HUES6 (cell line): Measurements from ENCODE around the gene PPT1.

Experiments
- H3K27ac ChIP-seq: 2 replicates; pipeline ENCODE4 v1.7.0; 2013; ENCODE audit warnings: low read depth, mild to moderate bottlenecking, low read length, inconsistent platforms
- H3K27me3 ChIP-seq: 2 replicates; pipeline ENCODE4 v1.6.1; 2013; ENCODE audit warnings: low read length; ENCODE audit not compliant: control insufficient read depth, insufficient read depth
- H3K36me3 ChIP-seq: 2 replicates; pipeline ENCODE4 v1.6.1; 2013; ENCODE audit warnings: low read length; ENCODE audit not compliant: control insufficient read depth, insufficient read depth
- H3K4me1 ChIP-seq: 2 replicates; pipeline ENCODE4 v1.6.1; 2013; ENCODE audit warnings: low read length; ENCODE audit not compliant: control insufficient read depth, insufficient read depth
- H3K4me3 ChIP-seq: 2 replicates; pipeline ENCODE4 v1.5.1; 2013; ENCODE audit warnings: low read depth, low read length
- H3K9ac ChIP-seq: one replicate; pipeline ENCODE4 v1.6.1; 2013; ENCODE audit warnings: mild to moderate bottlenecking, low read length
- H3K9me3 ChIP-seq: 2 replicates; pipeline ENCODE4 v1.6.1; 2013; ENCODE audit warnings: low read depth, low read length; ENCODE audit not compliant: control insufficient read depth, insufficient read depth

The PPT1 gene

GRCh38 chr1:40050863-40051262 is 46.2 kb downstream of the PPT1 start:
- no peak overlapping the region for H3K9ac ChIP-seq
- no peaks in the 10 kb centered on the region for H3K4me1 ChIP-seq
- no peak overlapping the region for H3K4me3 ChIP-seq
- H3K36me3 ChIP-seq, result peaks cover 25% of the 10 kb centered on the region
- no peak overlapping the region for H3K27ac ChIP-seq
- no peaks in the 10 kb centered on the region for H3K9me3 ChIP-seq
- no peaks in the 10 kb centered on the region for H3K27me3 ChIP-seq

GRCh38 chr1:40049725-40050124 is 47.3 kb downstream of the PPT1 start:
- H3K4me3 ChIP-seq, result no peak overlapping the region
- H3K27ac ChIP-seq, result no peak overlapping the region
- H3K4me1 ChIP-seq, result no peaks in the 10 kb centered on the region
- no peak overlapping the region for H3K9ac ChIP-seq
- no peaks in the 10 kb centered on the region for H3K9me3 ChIP-seq
- H3K36me3 ChIP-seq, result peaks cover 26% of the 10 kb centered on the region
- no peaks in the 10 kb centered on the region for H3K27me3 ChIP-seq

- no peak overlapping the region for H3K27ac ChIP-seq
- H3K9ac ChIP-seq, result no peak overlapping the region
- H3K27me3 ChIP-seq, result no peaks in the 10 kb centered on the region
- no peaks in the 10 kb centered on the region for H3K9me3 ChIP-seq
- H3K4me3 ChIP-seq, result no peak overlapping the region
- H3K4me1 ChIP-seq, result no peaks in the 10 kb centered on the region
- peaks cover 32% of the 10 kb centered on the region for H3K36me3 ChIP-seq
These were observed 49.3 kb downstream of the PPT1 start for GRCh38 chr1:40047769-40048168.

- Histone ChIP-seq H3K9me3 (no peaks in the 10 kb centered on the region), H3K9ac (no peak overlapping the region), H3K4me3 (no peak overlapping the region), H3K27ac (no peak overlapping the region), H3K36me3 (peaks cover 37% of the 10 kb centered on the region), H3K27me3 (no peaks in the 10 kb centered on the region), H3K4me1 (peaks cover under 1% of the 10 kb centered on the region; the same call in 1 of the 2 replicates)
These were observed 49.8 kb downstream of the PPT1 start for GRCh38 chr1:40047276-40047675.

- Histone ChIP-seq H3K27ac (no peak overlapping the region), H3K9ac (no peak overlapping the region), H3K27me3 (no peaks in the 10 kb centered on the region), H3K9me3 (no peaks in the 10 kb centered on the region), H3K4me3 (no peak overlapping the region), H3K36me3 (peaks cover 35% of the 10 kb centered on the region), H3K4me1 (peaks cover 6% of the 10 kb centered on the region; the same call in 1 of the 2 replicates)
These were observed 51.3 kb downstream of the PPT1 start for GRCh38 chr1:40045766-40046165.

- no peaks in the 10 kb centered on the region for H3K9me3 ChIP-seq
- peaks cover 31% of the 10 kb centered on the region for H3K36me3 ChIP-seq
- H3K4me3 ChIP-seq, result no peak overlapping the region
- H3K27me3 ChIP-seq, result no peaks in the 10 kb centered on the region
- peaks cover 6% of the 10 kb centered on the region; the same call in 1 of the 2 replicates for H3K4me1 ChIP-seq
- no peak overlapping the region for H3K27ac ChIP-seq
- H3K9ac ChIP-seq, result no peak overlapping the region
These were observed 51.9 kb downstream of the PPT1 start for GRCh38 chr1:40045182-40045581.

GRCh38 chr1:40044110-40044509 is 52.9 kb downstream of the PPT1 start:
- no peak overlapping the region for H3K9ac ChIP-seq
- no peaks in the 10 kb centered on the region for H3K27me3 ChIP-seq
- H3K27ac ChIP-seq, result no peak overlapping the region
- no peaks in the 10 kb centered on the region for H3K9me3 ChIP-seq
- H3K4me1 ChIP-seq, result peaks cover 9% of the 10 kb centered on the region; the same call in 1 of the 2 replicates
- H3K36me3 ChIP-seq, result peaks cover 23% of the 10 kb centered on the region
- no peak overlapping the region for H3K4me3 ChIP-seq

GRCh38 chr1:40042341-40042740 is 54.7 kb downstream of the PPT1 start:
- peaks cover 12% of the 10 kb centered on the region; the same call in 1 of the 2 replicates for H3K4me1 ChIP-seq
- no peak overlapping the region for H3K9ac ChIP-seq
- no peaks in the 10 kb centered on the region for H3K9me3 ChIP-seq
- H3K36me3 ChIP-seq, result peaks cover 21% of the 10 kb centered on the region
- H3K4me3 ChIP-seq, result peak overlapping the region; percentile 18; the same call in 1 of the 2 replicates
- H3K27me3 ChIP-seq, result no peaks in the 10 kb centered on the region
- no peak overlapping the region for H3K27ac ChIP-seq

GRCh38 chr1:40041466-40041838 is 55.6 kb downstream of the PPT1 start:
- Histone ChIP-seq H3K27me3 (no peaks in the 10 kb centered on the region), H3K36me3 (peaks cover 20% of the 10 kb centered on the region), H3K4me3 (peak overlapping the region; percentile 98), H3K27ac (peak overlapping the region; percentile 85; the same call in 1 of the 2 replicates), H3K9ac (peak overlapping the region; percentile 99), H3K9me3 (no peaks in the 10 kb centered on the region), H3K4me1 (peaks cover 12% of the 10 kb centered on the region; the same call in 1 of the 2 replicates)

GRCh38 chr1:40040511-40041465 is 56.3 kb downstream of the PPT1 start, which contains the start of gene CAP1:
TSS of gene CAP1 (plus strand) at chr1:40040729. CDS start at chr1:40059347, 18,618 bp downstream.
- Histone ChIP-seq H3K27ac (peak within 1 kb of the TSS; percentile 98), H3K9me3 (no peaks in the 10 kb centered on the region), H3K4me1 (peaks cover 12% of the 10 kb centered on the region; the same call in 1 of the 2 replicates), H3K36me3 (peaks cover 18% of the 10 kb centered on the region), H3K4me3 (peak within 1 kb of the TSS; percentile 98), H3K9ac (peak within 1 kb of the TSS; percentile 100), H3K27me3 (no peaks in the 10 kb centered on the region)
